Osteocyte (in vitro differentiated cells): Measurements from ENCODE around the gene GPATCH2. TPM values are rescaled to one million over a fixed set of nuclear protein-coding genes. Genes with fewer than 3 reads are reported as not detected.

Experiments
- DNase-seq: peaks from one replicate; pipeline ENCODE4 v3.0.0; 2021; ENCODE audit warnings: mixed read lengths; ENCODE audit not compliant: unreplicated experiment; ENCODE audit errors: extremely low spot score
- H3K27ac Mint-ChIP-seq: one replicate; pipeline ENCODE4 v1.8.0; 2021; ENCODE audit warnings: mild to moderate bottlenecking, mixed read lengths; ENCODE audit not compliant: unreplicated experiment
- H3K27me3 Mint-ChIP-seq: one replicate; pipeline ENCODE4 v1.8.0; 2021; ENCODE audit warnings: mixed read lengths; ENCODE audit not compliant: unreplicated experiment
- H3K36me3 Mint-ChIP-seq: one replicate; pipeline ENCODE4 v1.8.0; 2021; ENCODE audit warnings: mixed read lengths; ENCODE audit not compliant: unreplicated experiment
- H3K4me1 Mint-ChIP-seq: one replicate; pipeline ENCODE4 v1.8.0; 2021; ENCODE audit warnings: mixed read lengths; ENCODE audit not compliant: unreplicated experiment
- H3K4me3 Mint-ChIP-seq: one replicate; pipeline ENCODE4 v1.8.0; 2021; ENCODE audit warnings: mild to moderate bottlenecking, moderate library complexity, mixed read lengths; ENCODE audit not compliant: unreplicated experiment
- H3K9me3 Mint-ChIP-seq: one replicate; pipeline ENCODE4 v1.8.0; 2021; ENCODE audit warnings: mixed read lengths; ENCODE audit not compliant: unreplicated experiment
- total RNA-seq: library from RNA; stranded (reverse); gene quantifications from 2 replicates; pipeline ENCODE4 v1.2.1, GENCODE V29; 2021
- TF ChIP-seq, protein P1 (sequence below): fragments of 200-600 bp; sonication (generic); IDR thresholded peaks from 2 replicates; pipeline ENCODE4 v1.5.0; 2021; ENCODE audit warnings: antibody characterized with exemption, mild to moderate bottlenecking, moderate library complexity

GPATCH2 gene
- total RNA-seq, 1 donor from 2014 or later: 14.9 TPM

GRCh38 chr1:217661407-217661806 is 30.5 kb upstream of the GPATCH2 start:
- Mint-ChIP-seq H3K36me3 (no peaks in the 10 kb centered on the region), H3K27ac (no peak overlapping the region), H3K27me3 (peaks cover 4% of the 10 kb centered on the region), H3K4me3 (no peak overlapping the region), H3K9me3 (no peaks in the 10 kb centered on the region), H3K4me1 (no peaks in the 10 kb centered on the region)
- TF ChIP-seq, protein P1, sequence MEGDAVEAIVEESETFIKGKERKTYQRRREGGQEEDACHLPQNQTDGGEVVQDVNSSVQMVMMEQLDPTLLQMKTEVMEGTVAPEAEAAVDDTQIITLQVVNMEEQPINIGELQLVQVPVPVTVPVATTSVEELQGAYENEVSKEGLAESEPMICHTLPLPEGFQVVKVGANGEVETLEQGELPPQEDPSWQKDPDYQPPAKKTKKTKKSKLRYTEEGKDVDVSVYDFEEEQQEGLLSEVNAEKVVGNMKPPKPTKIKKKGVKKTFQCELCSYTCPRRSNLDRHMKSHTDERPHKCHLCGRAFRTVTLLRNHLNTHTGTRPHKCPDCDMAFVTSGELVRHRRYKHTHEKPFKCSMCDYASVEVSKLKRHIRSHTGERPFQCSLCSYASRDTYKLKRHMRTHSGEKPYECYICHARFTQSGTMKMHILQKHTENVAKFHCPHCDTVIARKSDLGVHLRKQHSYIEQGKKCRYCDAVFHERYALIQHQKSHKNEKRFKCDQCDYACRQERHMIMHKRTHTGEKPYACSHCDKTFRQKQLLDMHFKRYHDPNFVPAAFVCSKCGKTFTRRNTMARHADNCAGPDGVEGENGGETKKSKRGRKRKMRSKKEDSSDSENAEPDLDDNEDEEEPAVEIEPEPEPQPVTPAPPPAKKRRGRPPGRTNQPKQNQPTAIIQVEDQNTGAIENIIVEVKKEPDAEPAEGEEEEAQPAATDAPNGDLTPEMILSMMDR: no peak
- no peak for DNase-seq

DNA sequence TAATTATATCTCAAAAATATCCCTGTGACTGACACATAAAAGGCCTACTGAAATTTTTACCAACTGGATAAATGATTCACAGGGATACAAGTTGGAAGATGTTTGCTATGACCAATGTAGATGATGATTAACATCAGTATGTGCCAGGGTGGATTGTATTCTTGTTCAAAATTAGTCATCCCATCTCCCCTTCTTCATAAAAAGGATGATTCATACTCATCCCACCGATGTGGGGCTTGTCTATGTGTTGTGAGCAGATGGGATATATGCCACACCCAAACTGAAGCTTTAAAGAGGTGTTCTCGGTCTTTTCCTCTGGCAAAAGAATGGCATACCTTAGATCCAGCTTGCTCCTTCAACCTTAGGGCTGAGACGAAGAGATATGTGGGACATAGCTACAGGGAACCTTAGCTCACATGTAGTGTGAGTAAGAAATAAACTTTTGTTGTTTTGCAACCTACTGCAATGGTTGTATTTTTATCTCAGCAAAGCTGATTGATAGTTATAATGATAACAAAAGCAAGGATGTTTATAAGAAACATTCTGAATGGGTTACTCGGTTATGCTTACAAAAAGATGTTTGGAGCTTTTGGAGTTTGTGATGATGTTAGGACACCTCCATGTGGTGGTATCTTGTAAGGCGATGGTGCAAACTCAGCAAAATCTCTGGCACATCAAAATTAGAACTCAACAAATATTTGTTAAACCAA is 29.6 kb upstream of the GPATCH2 start:
- H3K36me3 Mint-ChIP-seq: no peaks in the 10 kb centered on the region
- no peaks in the 10 kb centered on the region for H3K9me3 Mint-ChIP-seq
- H3K27ac Mint-ChIP-seq: no peak overlapping the region
- TF ChIP-seq, protein P1: peak; percentile 60
- no peak overlapping the region for H3K4me3 Mint-ChIP-seq
- no peaks in the 10 kb centered on the region for H3K4me1 Mint-ChIP-seq
- no peak for DNase-seq
- H3K27me3 Mint-ChIP-seq: peaks cover 4% of the 10 kb centered on the region

DNA sequence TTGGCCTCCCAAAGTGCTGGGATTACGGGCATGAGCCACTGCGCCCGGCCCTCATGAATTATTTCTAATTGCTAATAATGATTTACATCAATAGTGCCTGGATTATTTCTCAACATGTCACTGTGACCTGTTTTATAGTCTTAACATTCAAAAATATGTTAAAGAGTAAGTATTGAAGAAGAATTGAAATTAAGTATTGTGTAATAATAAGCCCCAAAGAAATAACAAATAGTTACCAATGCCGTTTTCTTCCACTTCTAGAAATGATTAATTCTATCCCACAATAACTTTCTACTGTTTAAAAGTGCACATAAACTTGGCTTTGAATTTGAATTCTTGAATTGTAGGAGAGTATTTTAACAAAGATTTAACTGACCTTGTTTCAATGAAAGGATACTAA is 19.8 kb upstream of the GPATCH2 start:
- H3K4me3 Mint-ChIP-seq: no peak overlapping the region
- peaks cover 6% of the 10 kb centered on the region for H3K27me3 Mint-ChIP-seq
- no peak for DNase-seq
- H3K9me3 Mint-ChIP-seq: no peaks in the 10 kb centered on the region
- H3K4me1 Mint-ChIP-seq: no peaks in the 10 kb centered on the region
- TF ChIP-seq, protein P1: no peak
- no peaks in the 10 kb centered on the region for H3K36me3 Mint-ChIP-seq
- H3K27ac Mint-ChIP-seq: no peak overlapping the region

- no peaks in the 10 kb centered on the region for H3K36me3 Mint-ChIP-seq
- no peaks in the 10 kb centered on the region for H3K9me3 Mint-ChIP-seq
- no peak overlapping the region for H3K27ac Mint-ChIP-seq
- DNase-seq: no peak
- TF ChIP-seq, protein P1: no peak
- no peak overlapping the region for H3K4me3 Mint-ChIP-seq
- H3K27me3 Mint-ChIP-seq: peaks cover 19% of the 10 kb centered on the region
- no peaks in the 10 kb centered on the region for H3K4me1 Mint-ChIP-seq
These were observed 16.9 kb upstream of the GPATCH2 start for GRCh38 chr1:217647791-217648190.

DNA sequence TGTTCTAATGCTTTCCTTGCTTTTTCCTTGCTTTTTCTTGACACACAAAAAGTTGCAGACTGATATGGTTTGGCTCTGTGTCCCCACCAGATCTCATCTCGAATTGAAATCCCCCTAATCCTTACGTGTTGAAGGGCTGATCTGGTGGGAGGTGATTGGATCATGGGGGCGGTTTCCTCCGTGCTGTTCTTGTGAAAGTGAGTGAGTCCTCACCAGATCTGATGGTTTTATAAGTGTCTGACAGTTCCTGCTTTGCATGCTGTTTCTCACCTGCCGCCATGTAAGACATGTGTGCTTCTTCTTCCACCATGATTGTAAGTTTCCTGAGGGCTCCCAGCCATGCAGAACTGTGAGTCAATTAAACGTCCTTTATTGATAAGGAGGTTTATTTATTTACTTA is 11.6 kb upstream of the GPATCH2 start:
- no peaks in the 10 kb centered on the region for H3K9me3 Mint-ChIP-seq
- H3K4me3 Mint-ChIP-seq: no peak overlapping the region
- no peaks in the 10 kb centered on the region for H3K4me1 Mint-ChIP-seq
- no peak for DNase-seq
- no peak overlapping the region for H3K27ac Mint-ChIP-seq
- H3K27me3 Mint-ChIP-seq: peaks cover 51% of the 10 kb centered on the region
- H3K36me3 Mint-ChIP-seq: no peaks in the 10 kb centered on the region
- TF ChIP-seq, protein P1: no peak
